GM18511 (cell line): ENCODE measurements around the gene CRADD.

ENCODE experiments used
- ATAC-seq: cut with Tn5 transposase; IDR thresholded peaks from one replicate; pipeline ENCODE4 v1.9.1; 2021; ENCODE audit warnings: mild to moderate bottlenecking, moderate library complexity; ENCODE audit not compliant: unreplicated experiment

Gene CRADD

DNA sequence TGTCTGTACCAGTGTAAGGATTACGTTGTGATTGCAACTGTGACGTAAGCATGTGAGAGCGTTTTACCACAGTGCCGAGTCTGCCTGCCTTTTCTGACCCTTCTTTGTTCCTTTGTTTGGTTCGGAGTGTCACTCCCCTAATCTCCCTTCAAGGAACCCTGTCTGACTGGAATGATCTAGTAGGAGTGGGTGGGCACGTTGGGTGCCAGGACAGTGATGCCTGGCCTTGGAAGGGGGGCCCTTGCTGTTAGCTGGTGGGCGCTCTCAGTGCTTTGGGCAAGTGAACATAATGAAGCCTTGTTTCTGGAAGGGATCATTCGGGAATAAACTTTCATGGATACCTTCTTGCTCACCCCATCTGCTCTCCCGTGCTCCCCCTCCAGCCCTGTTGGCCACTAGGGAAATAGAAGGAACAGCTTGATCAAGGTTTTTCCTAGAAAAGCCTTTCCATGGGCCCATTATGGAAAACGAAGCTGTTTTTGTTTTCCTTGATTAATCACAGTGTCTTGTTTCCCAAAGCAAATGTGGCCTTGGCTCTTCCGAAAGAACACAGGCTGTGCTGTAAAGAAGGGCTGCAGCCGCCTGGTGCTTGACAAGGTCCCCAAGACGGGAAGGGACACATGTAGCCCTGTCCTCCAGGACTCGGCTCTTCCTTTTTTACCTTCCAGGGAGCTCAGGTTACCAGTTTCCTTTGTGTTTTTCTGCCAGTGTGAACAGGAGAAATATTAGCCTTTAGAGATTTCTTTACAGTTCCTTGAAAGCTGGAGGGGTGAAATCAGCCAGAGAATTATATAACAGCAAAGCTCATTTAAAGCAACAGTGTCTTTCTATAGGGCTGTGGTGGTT is 215.5 kb downstream of the CRADD start:
- ATAC-seq = no peak

DNA sequence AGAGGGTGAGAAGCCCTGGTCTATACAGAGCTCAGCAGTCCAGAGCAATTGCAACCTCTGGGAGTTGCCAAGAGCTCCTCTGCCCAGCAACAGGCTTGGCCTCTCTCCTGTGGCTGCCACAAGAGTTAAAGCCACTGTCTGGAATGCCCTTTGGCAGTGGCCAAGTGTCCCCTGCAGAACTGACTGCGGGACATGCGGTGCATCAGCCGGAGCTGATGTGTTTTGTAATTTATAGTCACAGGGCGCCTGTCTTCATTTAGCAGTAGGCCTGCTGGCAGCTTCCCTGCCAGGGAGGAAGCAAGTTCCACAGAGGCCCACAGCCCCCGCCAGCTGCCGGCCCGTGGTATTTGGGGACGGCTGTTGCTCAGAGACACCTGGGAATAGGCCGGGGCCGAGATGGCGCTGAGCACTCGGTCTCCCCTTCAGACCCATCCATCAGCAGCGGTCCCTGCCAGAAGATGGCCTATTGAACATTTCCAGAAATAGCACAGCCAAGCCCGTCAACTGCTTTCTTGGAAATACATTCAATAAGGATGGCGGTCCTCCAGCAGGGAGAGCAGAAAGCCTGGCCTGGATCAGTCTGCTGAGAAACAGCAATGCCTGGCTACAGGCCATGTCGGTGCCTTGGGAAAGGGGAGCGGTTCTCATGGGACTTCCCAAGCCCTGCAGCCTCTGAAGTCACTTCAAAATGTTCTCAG is 217.4 kb downstream of the CRADD start:
- no peak for ATAC-seq

DNA sequence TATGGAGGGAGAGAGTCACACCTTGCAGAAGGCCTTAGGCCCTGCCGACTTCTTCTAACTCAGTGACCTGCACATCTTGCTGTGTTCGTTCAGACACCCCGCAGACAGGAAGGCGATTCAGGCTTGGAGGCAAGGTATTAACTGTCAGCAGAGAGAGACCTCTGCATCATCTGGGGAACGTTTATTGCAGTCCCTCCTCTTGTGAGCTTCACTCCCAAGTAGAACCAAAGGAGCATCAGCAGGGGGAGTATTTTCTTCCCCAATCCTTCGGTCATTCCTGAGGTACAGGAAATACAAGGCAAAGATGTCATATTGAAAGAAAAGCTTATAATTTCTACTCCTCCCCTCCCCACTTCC is 217.9 kb downstream of the CRADD start:
- no peak for ATAC-seq

DNA sequence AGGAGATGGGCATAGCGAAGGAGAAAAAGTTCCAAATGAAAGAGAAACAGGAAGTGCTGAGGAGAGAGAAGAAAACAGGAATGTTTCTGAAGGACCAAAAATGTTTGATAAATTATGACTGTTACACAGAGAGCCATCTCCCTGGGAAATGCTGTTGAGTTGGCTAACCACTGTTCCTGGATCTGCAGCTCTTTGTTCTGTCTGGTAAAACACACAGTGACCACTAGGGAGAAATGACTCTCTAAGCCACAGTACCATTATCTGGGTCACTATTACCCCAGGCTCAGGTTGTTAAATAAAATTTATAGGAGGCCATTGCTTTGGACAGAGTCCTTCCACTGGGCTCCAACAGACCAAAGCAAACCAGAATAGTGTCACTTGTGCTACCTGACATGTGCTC is 219.3 kb downstream of the CRADD start:
- no peak for ATAC-seq

DNA sequence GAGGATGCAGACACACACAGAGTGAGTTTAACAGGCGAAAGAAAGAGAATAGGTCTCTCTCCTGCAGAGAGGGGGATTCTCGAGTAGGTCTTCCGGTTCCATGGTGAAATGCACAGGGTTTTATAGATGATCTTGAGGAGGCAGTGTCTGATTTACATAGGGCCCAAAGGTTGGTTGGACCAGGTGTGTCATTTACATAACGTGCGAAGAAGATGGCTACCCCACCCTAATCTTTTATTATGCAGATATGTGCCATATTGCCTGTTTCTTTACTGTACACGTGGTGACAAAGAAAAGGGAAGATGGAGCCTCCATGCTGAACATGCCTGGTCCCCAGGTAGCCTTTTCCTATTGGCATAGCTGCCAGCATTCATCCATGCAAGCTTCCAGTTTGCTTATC is 219.8 kb downstream of the CRADD start:
- no peak for ATAC-seq

DNA sequence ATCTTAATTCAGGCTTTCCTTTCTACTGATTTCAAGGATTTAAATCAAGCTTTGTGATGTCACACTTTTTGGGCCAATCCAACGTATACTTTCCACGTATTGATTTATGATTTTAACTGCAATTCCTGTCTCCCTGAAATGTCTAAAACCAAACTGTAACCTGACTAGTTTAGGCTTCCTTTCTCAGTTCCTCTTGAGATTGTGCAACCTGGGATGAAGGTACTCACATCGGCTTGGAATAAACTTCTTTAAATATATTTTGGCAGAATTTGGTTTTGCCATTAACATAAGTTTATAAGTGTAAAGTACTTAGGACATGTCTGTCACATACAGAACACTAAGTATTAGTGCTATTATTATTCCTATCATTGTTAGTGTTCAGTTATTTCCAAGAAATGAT is 224.6 kb downstream of the CRADD start:
- ATAC-seq = no peak

DNA sequence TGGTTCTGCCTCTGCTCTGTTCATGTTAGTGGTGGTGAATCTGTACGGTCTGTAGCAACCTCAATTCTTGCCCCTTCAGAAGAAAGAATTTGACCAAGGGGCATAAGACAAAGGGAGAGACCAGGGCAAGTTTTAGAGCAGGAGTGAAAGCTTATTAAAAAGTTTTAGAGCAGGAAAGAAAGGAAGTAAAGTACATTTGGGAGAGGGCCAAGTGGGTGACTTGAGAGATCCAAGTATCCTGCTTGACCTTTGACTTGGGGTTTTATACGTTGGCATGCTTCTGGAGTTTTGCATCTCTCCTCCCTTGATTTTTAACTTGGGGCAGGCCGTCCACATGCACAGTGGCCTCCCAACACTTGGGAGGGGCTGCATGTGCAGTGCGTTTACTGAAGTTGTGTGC is 225.0 kb downstream of the CRADD start:
- ATAC-seq = no peak

DNA sequence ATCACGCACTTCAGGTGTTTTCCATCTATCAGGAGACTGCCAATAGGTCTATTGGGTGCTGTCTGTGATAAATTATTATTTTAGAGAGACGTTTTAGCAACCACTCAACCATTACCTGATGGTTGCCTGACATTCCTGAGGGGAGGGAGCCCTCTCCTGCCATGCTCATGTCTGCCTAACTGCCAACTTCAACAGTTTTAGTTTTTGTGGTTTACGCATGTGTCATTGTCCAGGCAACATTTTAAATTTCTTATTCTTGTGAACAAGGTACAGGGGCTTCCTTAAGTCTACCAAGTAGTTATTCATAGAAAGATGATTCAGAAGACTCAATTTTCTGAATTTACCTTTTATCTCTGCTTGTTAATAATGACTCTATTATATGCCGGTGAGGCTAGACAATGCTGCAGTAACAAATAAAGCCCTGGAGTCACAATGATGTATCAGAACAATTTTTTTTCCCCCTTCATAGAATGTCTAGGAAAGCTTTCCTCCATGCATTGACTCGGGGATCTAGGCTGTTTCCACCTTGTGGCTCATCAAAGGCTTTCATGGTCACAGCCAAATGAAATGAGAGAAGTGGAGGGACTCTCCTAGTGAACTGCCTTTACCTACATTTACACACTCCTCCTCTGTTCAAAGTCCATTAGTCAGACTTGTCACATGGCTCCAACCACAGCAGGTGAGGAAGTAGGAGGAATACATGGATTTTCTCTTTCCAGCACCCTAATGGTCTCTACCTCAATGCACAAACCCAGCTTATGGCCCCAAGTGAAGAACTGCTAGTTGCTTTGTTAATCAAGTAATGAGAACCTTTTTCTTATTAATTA is 225.8 kb downstream of the CRADD start:
- ATAC-seq = no peak

DNA sequence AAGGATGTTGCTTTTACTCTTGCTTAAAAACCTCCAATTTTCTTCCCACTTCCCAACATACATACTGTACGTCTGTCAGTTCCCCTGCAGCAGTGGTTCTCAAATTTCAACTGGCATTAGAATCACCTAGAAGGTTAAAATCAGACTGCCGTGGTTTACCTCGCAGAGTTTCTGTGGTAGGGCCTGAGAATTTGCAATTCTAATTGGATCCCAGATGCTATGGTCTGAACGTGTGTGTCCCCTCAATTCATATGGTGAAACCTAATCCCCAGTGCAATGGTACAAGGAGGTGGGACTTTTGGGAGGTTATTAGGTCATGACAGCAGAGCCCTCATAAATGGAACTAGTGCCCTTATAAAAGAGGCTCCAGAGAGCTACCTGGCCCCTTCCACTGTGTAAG is 226.9 kb downstream of the CRADD start:
- no peak for ATAC-seq

DNA sequence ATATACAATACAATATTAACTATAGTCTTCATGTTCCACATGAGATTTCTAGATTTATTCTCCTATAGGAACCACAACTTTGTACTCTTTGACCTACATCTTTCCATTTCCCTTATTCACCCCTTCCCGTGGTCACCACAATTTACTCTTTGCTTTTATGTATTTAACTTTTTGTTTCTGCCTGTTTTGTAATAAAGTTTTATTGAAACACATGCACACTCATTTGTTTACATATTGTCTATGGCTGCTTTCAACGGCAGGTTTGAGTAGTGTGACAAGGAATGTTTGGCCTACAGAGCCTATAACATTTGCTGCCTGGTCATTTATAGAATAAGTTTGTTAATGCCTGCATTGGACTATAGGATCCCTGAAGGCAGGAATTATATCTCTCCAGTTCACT is 231.1 kb downstream of the CRADD start:
- no peak for ATAC-seq

DNA sequence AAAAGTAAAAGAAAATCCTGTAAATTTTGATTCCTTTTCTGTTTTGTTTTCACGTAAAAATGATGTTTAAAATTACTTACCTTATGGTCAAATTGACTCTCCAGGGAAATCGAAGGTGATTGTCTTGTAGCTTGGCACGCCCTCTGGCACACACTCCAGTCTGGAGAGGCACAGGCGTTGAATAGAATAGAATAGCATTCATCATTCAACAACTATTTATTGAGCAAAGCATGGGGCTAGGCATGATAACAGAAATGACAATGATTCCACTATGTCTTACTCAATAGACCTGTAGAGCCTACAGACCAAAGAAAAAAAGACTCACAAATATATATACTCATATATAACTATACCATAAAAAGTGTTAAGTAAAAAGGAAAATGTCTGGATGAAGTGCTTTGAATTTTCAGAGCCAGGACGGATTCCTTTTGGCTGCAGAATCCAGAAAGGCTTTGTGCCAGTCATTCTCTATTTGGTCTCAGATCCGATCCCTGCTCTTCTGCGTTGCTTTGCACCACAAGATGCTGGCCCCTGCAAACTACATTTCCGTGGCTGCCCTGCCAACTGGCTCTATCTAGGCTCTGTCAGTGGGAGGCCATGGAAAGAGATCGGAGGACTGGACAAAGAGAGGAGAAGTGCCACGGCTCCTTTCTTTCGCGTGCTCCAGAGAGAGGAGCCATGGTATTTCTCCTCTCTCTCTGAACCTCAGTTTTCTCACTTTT is 231.8 kb downstream of the CRADD start:
- no peak for ATAC-seq

DNA sequence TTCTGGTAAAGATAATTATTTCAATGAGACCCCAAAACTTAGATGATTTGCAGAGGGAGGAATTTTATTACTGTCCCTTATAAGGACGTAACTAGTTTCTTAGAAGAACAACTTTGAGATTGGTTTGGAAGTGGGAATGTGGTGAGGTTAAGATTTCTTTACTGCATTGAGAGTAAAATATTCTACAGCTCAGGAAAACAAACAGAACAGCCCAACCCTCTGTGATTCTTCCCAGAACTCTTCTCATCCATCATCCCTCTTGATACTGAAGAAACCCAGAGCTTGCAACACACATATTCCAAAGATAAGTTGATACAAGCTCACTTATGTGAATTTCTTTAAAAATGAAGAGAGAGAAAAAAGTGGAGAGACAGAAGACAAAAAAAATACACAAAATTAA is 234.2 kb downstream of the CRADD start:
- ATAC-seq = no peak

DNA sequence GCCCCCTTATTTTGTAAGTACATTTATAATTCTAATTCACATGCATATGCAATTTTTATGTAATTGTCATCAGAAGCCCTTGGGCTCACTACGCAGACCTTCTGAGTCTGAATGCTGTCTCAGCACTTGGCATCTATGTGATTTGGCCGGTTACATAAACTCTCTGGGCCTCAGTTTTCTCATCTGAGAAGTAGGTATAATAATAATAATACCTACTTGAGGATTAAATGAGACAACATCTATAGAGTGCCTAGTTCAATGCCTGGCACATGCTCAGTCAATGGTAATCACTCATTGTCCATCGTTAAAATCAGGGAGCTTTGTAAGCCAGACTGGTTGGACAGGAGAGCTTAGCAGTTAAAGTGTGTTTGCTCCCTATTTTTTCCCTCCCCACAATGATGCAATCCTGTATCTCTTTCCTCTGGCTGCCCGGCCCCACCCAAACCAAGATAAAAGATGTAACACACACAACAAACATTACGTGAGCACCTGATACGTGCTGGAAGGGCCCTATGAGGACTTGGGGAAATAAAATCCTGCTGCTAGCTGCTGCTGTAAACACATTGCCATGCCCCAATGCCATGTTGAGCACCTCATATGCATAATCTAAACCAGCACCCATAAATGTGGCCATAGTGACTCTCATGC is 235.0 kb downstream of the CRADD start:
- no peak for ATAC-seq

DNA sequence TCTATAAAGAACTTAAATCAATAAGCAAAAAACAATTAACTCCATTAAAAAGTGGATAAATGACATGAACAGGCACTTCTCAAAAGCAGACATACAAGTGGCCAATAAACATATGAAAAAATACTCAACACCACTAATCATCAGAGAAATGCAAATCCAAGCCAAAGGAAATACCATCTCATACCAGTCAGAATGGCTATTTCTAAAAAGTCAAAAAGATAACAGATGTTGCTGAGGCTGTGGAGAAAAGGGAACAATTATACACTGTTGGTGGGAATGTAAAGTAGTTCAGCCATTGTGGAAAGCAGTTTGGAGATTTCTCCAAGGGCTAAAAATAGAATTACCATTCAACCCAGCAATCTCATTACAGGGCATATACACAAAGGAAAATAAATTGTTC is 236.7 kb downstream of the CRADD start:
- ATAC-seq = no peak

DNA sequence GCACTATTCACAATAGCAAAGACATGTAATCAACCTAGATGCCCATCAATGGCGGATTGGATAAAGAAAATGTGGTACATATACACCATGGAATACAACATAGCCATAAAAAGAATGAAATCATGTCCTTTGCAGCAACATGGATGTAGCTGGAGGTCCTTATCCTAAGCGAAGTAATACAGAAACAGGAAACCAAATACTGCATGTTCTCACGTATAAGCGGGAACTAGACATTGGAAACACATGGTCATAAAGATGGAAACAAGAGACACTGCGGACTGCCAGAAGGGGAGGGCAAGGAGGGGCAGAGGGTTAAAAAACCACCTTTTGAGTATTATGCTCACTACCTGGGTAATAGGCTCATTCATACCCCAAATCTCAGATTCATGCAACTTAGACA is 237.1 kb downstream of the CRADD start:
- ATAC-seq = no peak

DNA sequence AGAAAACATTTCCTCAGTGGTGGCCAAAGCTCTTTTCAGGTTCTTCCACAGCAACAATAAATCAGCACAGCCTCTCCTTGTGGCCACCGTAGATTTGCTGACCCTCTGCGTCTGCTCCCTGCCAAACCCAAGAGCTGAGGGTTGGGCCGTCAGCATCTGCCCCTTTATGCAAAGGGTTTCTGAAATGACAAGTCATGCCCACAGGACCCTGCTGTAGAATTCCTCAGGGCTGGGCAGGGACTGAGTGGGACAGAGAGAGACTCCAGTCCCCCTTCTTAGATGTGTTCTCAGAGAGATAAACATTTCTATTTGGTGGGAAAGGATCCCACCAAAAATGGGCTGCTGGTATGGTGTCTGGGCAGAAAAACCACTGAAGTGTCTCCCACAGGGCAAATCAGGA is 238.2 kb downstream of the CRADD start:
- no peak for ATAC-seq

DNA sequence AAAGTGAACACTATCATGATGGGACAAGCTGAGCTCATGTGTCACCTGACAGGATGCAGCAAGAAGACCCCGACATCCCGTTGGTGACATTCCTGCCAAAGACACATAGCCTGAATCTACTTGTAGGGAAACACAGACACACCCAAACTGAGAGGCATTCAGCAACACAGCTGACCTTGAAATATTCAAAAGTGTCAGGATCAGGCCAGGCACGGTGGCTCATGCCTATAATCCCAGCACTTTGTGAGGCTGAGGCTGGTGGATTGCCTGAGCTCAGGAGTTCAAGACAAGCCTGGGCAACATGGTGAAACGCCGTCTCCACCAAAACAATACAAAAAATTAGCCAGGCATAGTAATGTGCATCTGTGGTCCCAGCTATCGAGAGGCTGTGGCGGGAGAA is 239.2 kb downstream of the CRADD start:
- no peak for ATAC-seq

DNA sequence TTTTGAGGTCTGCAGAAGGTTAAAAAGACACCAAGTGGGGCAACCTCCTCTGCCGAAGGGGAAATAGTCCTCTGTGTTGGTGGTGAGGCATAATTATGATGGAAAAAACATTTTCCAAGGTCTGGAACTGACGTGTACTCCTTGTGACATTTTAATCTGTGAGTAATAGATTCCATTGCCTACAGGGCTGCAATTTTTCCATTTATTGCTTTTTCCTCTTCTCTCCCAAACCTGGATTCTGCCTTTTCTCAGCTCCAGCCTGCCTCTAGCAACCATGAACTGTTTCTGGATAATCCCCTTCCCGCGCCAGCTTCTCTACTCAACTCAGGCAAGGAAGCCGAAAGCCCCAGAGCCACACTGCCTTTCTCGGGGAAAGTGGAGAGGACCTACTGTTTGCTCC is 241.1 kb downstream of the CRADD start:
- ATAC-seq = no peak

DNA sequence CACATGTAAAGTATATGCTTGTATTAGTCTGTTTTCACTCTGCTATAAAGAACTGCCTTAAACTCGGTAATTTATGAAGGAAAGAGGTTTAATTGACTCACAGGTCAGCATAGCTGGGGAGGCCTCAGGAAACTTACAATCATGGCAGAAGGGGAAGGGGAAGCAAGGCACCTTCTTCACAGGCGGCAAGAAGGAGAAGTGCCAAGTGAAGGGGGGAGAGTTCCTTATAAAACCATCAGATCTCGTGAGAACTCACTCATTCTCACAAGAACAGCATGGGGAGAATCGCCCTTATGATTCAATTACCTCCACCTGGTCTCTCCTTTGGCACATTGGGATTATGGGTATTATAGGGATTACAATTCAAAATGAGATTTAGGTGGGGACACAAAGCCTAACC is 241.7 kb downstream of the CRADD start:
- no peak for ATAC-seq

DNA sequence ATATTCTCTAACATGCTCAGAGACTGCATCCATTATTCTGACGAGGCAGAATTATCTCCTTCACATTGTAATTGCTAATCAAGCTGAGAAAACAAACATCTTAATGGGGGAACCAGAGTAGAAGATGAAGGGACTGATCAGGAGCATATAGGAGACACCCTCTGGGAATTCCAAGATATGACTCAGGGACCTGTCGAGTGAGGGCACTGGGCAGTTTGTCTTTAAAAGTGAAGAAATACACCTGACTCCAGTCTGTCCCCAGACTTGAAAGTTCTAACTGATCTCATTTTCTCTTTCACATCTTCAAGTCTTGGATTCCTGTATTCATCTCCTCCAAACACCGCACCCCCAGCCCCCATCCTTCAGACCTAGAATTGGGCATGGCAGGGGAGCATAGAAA is 244.3 kb downstream of the CRADD start:
- ATAC-seq = no peak

DNA sequence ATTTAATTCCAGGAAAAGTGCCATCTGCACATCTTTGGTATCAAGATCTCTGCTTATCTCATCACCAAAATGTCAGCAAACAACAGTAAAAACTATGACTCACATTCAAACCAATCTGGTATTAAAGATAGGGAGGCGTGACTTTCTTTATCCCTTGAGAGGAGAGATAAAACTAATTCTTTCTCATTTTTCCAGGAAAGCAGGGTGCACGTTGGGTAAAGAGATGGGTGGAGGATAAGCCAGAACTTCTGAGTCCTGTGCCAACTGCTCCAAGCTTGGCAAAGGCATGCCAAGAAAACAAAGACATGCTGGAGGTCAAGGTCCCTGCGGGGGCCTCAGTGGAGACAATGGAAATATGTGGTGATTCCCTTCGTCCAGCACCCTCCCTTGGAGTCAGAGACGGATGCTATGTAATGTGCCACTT is 245.4 kb downstream of the CRADD start:
- no peak for ATAC-seq
